Natural killer cell (primary cell): ENCODE results near the gene SLC25A22. TPM values are rescaled to one million over a fixed set of nuclear protein-coding genes. Genes with fewer than 3 reads are reported as not detected.
A peak's percentile ranks its signal among the peaks of the same experiment; 100 is the strongest.

Experiments
- ATAC-seq, 3 donors: fragments of 150-1000 bp in 2 of 3; fragments of 200-7000 bp in 1 of 3; cut with Tn5 transposase; 1 replicate in 1 of 3; 2 replicates in 2 of 3; pipeline ENCODE4 v1.10.0; 2021; ENCODE audit warnings: mild to moderate bottlenecking in 2 of 3, moderate library complexity in 2 of 3
- DNase-seq, 2 donors: peaks; one replicate each; pipeline versions ENCODE4 v3.0.0 to v3.0.0-alpha.2; 2013 to 2021; ENCODE audit warnings: mixed read lengths in 1 of 2
- H3K27ac ChIP-seq: one replicate; pipeline ENCODE4 v1.5.1; 2013; ENCODE audit warnings: mild to moderate bottlenecking, low read length
- H3K27me3 ChIP-seq: one replicate; pipeline ENCODE4 v1.6.1; 2013; ENCODE audit warnings: low read length; ENCODE audit not compliant: control insufficient read depth, insufficient read depth
- H3K36me3 ChIP-seq: one replicate; pipeline ENCODE4 v1.6.1; 2013; ENCODE audit warnings: low read length; ENCODE audit not compliant: control insufficient read depth, insufficient read depth
- H3K4me1 ChIP-seq: one replicate; pipeline ENCODE4 v1.6.1; 2013; ENCODE audit warnings: low read length; ENCODE audit not compliant: control insufficient read depth, insufficient read depth
- H3K4me3 ChIP-seq: one replicate; pipeline ENCODE4 v1.5.1; 2013; ENCODE audit warnings: low read length
- H3K9me3 ChIP-seq: one replicate; pipeline ENCODE4 v1.6.1; 2013; ENCODE audit warnings: low read length; ENCODE audit not compliant: control insufficient read depth, insufficient read depth
- H3K27ac Mint-ChIP-seq, 2 donors: one replicate each; pipeline ENCODE4 v1.8.0; 2022; ENCODE audit warnings: mild to moderate bottlenecking in 2 of 2, mixed read lengths in 2 of 2, moderate library complexity in 1 of 2
- H3K27me3 Mint-ChIP-seq, 2 donors: one replicate each; pipeline ENCODE4 v1.8.0; 2022; ENCODE audit warnings: low read depth in 2 of 2, mixed read lengths in 2 of 2
- H3K36me3 Mint-ChIP-seq: one replicate; pipeline ENCODE4 v1.8.0; 2022; ENCODE audit warnings: mixed read lengths
- H3K4me1 Mint-ChIP-seq, 2 donors: one replicate each; pipeline ENCODE4 v1.8.0; 2022; ENCODE audit warnings: mixed read lengths in 2 of 2
- H3K4me3 Mint-ChIP-seq: one replicate; pipeline ENCODE4 v1.8.0; 2022; ENCODE audit warnings: mild to moderate bottlenecking, moderate library complexity, mixed read lengths
- H3K9me3 Mint-ChIP-seq, 2 donors: one replicate each; pipeline ENCODE4 v1.8.0; 2022; ENCODE audit warnings: mixed read lengths in 2 of 2
- CTCF ChIP-seq: fragments of 200-600 bp; IDR thresholded peaks from one replicate; pipeline ENCODE4 v1.8.0; 2022; ENCODE audit warnings: antibody characterized with exemption
- WGBS: methylation state at CpG from one replicate; pipeline ENCODE4 v1.1.7; 2013; ENCODE audit warnings: missing lambda C conversion rate; ENCODE audit not compliant: insufficient coverage; 5-methylcytosine and 5-hydroxymethylcytosine counted together
- intact Hi-C: fragments of 100-400 bp; cut with micrococcal nuclease; formaldehyde crosslinking; loops from one replicate; pipeline ENCODE4 v1.14.2; 2022
- total RNA-seq, 4 donors: library from RNA; stranded (reverse); fragments of 120-200 nt in 1 of 4; gene quantifications; one replicate each; pipeline versions ENCODE4 v1.2.3 to v1.2.4, GENCODE V29; 2013 to 2022

The SLC25A22 gene
- total RNA-seq, 3 donors from 2014 or later (not counting 1 experiment from before 2014, with no cell fraction given), result 22.8 to 34.6 (median 31.5) TPM

- TF ChIP-seq CTCF, result no peak
- H3K27ac ChIP-seq, result no peak overlapping the region
- peaks cover 8 to 27% of the 10 kb centered on the region in 2 donors for H3K27me3 Mint-ChIP-seq
- intact Hi-C loops, result no loop called here
- peak overlapping the region; percentile 23 for H3K4me3 ChIP-seq
- H3K27ac Mint-ChIP-seq, result peak overlapping the region in 1 of 2 donors; percentile 48
- H3K36me3 Mint-ChIP-seq, result no peaks in the 10 kb centered on the region
- H3K4me3 Mint-ChIP-seq, result peak overlapping the region; percentile 62
- no peaks in the 10 kb centered on the region for H3K9me3 ChIP-seq
- DNase-seq (peak in 1 of 2 donors; percentile 62), ATAC-seq (peak; percentile 40 to 60 (median 48))
- peaks cover 83% of the 10 kb centered on the region for H3K4me1 ChIP-seq
- H3K36me3 ChIP-seq, result peaks cover under 1% of the 10 kb centered on the region
- H3K9me3 Mint-ChIP-seq, result no peaks in the 10 kb centered on the region
- WGBS, result 2% methylated on average over 55 of the region's 55 CpGs
- peaks cover 7 to 40% of the 10 kb centered on the region in 2 donors for H3K4me1 Mint-ChIP-seq
- H3K27me3 ChIP-seq, result peaks cover 17% of the 10 kb centered on the region
Observed at GRCh38 chr11:833114-833791, 35.2 kb upstream of the SLC25A22 start.

GRCh38 chr11:832529-833113 is 34.5 kb upstream of the SLC25A22 start, which contains the start of gene CD151:
Gene CD151, plus strand, starts transcription at chr11:832952. Its CDS starts 3,118 bp downstream, at chr11:836070.
- peaks cover 4 to 41% of the 10 kb centered on the region in 2 donors for H3K4me1 Mint-ChIP-seq
- no peaks in the 10 kb centered on the region for H3K9me3 Mint-ChIP-seq
- Histone ChIP-seq H3K4me1 (peaks cover 83% of the 10 kb centered on the region), H3K4me3 (peak within 1 kb of the TSS; percentile 23), H3K9me3 (no peaks in the 10 kb centered on the region), H3K36me3 (no peaks in the 10 kb centered on the region), H3K27ac (no peak within 1 kb of the TSS), H3K27me3 (peaks cover 19% of the 10 kb centered on the region)
- H3K27me3 Mint-ChIP-seq, result peaks cover 8 to 32% of the 10 kb centered on the region in 2 donors
- DNase-seq (peak in 1 of 2 donors; percentile 76), ATAC-seq (peak; percentile 54 to 72 (median 60))
- no peak for TF ChIP-seq CTCF
- intact Hi-C loops, result no loop called here
- H3K27ac Mint-ChIP-seq, result peak within 1 kb of the TSS in 1 of 2 donors; percentile 48
- H3K36me3 Mint-ChIP-seq, result no peaks in the 10 kb centered on the region
- WGBS, result 3% methylated on average over 67 of the region's 67 CpGs
- H3K4me3 Mint-ChIP-seq, result peak within 1 kb of the TSS; percentile 81

GRCh38 chr11:831961-832528 is 34.0 kb upstream of the SLC25A22 start:
- no peak overlapping the region for H3K27ac Mint-ChIP-seq
- peaks cover 19% of the 10 kb centered on the region for H3K27me3 ChIP-seq

More at GRCh38 chr11:831961-832528, 34.0 kb upstream of the SLC25A22 start:
- peaks cover 0 to 38% of the 10 kb centered on the region in 2 donors for H3K4me1 Mint-ChIP-seq
- Histone ChIP-seq H3K9me3 (no peaks in the 10 kb centered on the region), H3K4me3 (no peak overlapping the region), H3K36me3 (no peaks in the 10 kb centered on the region), H3K4me1 (peaks cover 81% of the 10 kb centered on the region), H3K27ac (no peak overlapping the region)
- ATAC-seq (no peak), DNase-seq (no peak)
- H3K4me3 Mint-ChIP-seq, result peak overlapping the region; percentile 81
- 80% methylated on average over 20 of the region's 23 CpGs for WGBS
- intact Hi-C loops, result no loop called here
- TF ChIP-seq CTCF, result no peak
- H3K36me3 Mint-ChIP-seq, result no peaks in the 10 kb centered on the region
- peaks cover 8 to 35% of the 10 kb centered on the region in 2 donors for H3K27me3 Mint-ChIP-seq
- no peaks in the 10 kb centered on the region for H3K9me3 Mint-ChIP-seq
